Measurements from ENCODE around the gene MAP3K13.
"Not testable (repeated sequence)": the region's sequence is repeated elsewhere in the genome, so short reads cannot be mapped to it uniquely, and the experiment has no call there.

DNA sequence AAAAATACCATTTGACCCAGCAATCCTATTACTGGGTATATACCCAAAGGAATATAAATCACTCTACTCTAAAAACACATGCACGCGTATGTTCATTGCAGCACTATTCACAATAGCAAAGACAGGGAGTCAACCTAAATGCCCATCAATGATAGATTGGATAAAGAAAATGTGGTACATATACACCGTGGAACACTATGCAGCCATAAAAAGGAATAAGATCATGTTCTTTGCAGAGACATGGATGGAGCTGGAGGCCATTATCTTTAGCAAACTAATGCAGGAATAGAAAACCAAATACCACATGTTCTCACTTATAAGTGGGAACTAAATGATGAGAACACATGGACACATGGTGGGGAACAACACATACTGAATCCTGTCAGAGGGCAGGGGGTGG, 23.6 kb downstream of the MAP3K13 start:
- TF ChIP-seq, protein P1, sequence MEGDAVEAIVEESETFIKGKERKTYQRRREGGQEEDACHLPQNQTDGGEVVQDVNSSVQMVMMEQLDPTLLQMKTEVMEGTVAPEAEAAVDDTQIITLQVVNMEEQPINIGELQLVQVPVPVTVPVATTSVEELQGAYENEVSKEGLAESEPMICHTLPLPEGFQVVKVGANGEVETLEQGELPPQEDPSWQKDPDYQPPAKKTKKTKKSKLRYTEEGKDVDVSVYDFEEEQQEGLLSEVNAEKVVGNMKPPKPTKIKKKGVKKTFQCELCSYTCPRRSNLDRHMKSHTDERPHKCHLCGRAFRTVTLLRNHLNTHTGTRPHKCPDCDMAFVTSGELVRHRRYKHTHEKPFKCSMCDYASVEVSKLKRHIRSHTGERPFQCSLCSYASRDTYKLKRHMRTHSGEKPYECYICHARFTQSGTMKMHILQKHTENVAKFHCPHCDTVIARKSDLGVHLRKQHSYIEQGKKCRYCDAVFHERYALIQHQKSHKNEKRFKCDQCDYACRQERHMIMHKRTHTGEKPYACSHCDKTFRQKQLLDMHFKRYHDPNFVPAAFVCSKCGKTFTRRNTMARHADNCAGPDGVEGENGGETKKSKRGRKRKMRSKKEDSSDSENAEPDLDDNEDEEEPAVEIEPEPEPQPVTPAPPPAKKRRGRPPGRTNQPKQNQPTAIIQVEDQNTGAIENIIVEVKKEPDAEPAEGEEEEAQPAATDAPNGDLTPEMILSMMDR (IDR thresholded peaks at IDR 0.05; ENCODE audit: insufficient read depth, low read depth, low read length), result not testable (repeated sequence)
- TF ChIP-seq EZH2 (IDR thresholded peaks at IDR 0.05; ENCODE audit: insufficient read depth, low read length), result not testable (repeated sequence)

Measured in astrocyte (in vitro differentiated cells and primary cell).